Renal pelvis (tissue), 4 donors: ENCODE measurements around the gene KCNG1. TPM values are rescaled to one million over a fixed set of nuclear protein-coding genes. Genes with fewer than 3 reads are reported as not detected.

Experiments
- DNase-seq: peaks from one replicate; pipeline ENCODE4 v3.0.0-alpha.2; 2013
- polyA plus RNA-seq, 3 donors: library from polyadenylated mRNA; unstranded; fragments of 120-200 nt; gene quantifications; one replicate each; pipeline ENCODE4 v1.2.1, GENCODE V29; 2013; ENCODE audit not compliant: insufficient read length in 3 of 3

KCNG1 gene
- polyA plus RNA-seq, 3 donors, result 5.7 to 8.2 (median 7.6) TPM

DNA sequence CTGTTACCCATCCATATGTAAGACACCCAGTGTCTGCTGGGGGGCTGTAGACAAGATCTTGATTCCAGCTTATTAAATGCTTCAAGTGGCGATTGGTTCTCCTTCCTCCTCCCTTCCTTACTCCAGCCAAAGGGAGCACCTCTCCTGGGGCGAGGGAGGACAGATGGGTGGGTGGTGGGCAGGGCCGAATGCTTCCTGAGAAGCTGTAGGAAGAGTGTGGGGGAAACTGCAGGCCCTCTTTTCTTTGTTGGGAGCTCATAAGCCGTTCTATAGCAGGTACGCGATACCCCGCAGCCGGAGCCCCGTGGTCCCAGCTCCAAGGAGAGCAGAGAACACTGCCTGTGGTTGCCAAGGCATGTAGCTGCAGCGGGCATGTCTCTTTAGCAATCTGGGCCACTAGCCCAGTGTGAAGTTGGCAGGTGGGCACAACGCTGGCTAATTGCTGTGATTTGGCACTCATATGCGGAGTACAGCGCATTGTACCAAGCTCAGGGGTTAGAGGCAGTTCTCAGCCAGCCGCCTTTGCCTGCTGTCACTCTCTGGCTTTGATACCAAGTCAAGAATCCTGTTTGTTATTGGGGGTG lies 14.7 kb upstream of the KCNG1 start:
- DNase-seq, result no peak

DNA sequence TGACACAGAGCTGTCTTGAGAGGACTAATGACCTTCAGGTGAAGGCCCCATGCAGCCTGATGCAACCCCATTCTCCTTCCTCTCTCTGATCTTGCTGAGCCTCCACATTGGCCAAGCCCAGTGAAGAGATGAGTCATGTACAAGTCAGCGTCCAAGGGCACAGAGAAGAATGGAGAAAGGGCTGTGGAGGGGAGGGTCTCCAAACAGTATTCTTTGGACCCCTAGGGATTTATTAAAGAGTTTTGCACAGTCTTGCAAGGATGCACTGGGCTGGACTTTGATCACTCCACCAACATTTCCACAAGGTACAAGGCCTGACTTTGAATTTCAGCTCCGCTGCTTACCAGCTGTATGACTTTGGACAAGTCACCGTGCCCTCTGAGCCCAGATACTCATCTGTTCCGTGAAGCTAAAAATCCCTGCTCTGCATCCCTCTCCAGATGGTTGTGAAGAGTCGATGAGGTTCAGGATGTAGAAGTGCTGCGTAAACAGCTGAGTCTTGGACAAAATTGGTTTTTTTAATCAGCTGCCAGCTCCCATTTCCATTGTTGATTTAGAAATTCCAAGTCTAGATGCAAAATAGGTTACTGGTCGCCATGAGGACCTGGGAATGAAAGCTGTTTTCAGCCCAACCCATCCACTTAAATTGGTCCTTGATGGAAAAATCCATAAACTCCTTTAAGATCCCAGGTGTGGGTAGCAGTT lies 14.1 kb upstream of the KCNG1 start:
- no peak for DNase-seq

DNA sequence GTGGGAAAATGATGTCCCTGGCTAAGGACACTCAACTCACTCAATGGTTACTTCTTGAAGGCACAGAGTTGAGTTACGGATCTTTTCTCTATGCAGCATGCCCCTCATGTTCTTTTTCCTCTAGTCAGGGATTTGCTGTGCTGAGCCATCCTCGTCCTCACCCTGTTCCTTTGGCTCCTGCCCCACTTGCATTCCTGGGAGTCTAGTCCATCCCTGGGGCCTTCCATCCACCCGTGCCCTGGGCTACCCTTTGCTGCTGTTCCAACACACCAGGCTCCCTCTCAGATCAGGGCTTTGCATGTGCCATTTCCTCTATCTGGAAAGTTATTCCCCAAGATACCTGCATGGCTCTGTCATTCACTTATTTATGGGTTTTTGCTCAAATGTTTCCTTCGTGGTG lies 13.3 kb upstream of the KCNG1 start:
- DNase-seq, result no peak

DNA sequence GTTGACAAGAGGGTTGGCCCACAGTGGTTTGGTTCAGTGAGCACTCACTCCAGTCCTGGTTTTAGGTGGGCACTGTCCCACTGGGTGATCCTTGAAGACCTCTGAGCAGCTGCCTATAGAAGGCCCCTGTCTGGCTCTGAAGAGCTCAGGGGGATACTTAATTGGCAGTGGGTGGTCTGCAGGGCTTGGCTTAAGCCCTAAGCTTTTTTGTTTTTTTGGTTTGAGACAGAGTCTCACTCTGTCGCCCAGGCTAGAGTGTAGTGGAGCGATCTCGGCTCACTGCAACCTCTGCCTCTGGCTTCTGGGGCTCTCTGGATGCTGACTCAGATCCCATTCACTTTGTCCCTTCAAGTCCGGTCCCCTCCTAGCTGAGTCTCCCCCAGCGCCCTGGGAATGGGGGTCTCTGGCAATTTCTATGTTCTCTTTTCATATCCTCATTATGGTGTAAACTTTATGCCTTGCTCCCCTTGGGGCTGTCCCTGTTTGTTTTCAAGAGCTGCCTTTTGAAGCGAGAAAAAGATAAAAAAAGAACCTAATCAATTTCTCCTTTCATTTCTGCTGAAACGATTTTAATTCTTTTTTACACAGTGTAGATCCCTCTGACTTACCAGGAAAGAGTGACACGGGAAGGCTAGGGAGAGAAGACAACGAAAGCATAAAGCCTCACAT lies 12.2 kb upstream of the KCNG1 start:
- no peak for DNase-seq

GRCh38 chr20:51034476-51034875 lies 11.6 kb upstream of the KCNG1 start:
- no peak for DNase-seq

DNA sequence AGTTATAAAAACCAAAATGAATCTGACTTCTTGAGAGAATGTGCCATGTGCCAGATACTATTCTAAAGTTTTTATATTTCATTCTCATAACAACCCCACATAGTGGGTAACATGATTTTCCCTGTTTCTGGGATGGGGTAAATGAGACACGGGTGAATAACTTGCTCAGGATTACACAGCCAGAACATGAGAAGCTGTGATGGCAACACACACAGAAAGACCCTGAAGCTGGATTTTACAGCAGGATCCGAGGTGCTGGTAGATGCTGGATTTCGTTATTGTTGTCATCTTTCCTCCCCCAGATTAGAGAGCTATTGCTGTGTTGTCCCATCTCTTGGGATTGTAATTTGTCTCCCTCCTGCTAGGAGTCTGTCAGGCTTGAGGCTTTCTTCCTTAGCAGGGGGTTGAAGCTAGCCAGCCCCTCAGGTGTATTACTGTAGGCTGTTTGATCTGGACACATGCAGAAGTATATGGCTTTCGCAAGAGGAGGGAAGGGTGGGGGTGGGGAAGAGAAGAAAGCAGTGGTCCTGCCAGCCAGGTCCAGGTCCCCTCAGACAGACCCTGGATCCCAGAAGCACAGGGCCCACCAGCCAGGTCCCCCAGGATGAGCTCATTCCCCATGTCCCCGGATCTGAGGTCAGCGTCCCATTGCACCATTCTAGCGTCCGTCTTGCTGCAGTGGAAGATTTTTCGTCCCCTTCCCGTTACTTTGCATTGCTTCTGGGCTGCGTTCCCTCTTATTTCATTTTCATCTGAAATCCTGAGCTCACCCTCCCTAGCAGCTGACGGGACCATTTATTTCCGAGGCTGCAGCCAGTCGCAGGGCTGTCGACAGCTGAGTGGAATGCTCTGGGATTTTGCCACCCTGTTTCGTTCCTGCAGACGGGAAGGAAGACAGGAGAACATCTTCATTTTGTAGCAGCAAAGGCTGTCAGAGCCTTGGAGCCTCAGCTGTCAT lies 7.3 kb upstream of the KCNG1 start:
- no peak for DNase-seq

DNA sequence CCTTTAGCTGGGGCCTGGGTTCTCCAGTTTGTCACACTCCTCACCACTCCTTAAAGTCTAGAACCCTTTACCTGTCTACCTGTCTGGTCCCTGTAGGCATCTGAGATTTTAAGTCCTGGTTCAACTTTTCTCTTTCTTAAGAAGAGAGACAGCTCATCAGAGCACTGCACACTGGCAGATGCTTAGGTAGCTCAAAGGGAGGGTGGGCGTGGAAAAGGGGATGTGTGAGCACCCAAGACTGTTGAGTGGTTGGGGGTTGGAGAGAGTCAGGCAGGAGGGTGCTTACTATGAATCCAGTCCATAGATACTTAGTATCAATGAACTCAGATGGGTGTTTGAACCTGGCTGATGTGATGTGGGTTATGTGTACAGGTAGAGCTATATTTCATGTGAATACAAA lies 6.6 kb upstream of the KCNG1 start:
- DNase-seq, result no peak

- no peak for DNase-seq
Observed at GRCh38 chr20:51028616-51029212, 5.8 kb upstream of the KCNG1 start.

DNA sequence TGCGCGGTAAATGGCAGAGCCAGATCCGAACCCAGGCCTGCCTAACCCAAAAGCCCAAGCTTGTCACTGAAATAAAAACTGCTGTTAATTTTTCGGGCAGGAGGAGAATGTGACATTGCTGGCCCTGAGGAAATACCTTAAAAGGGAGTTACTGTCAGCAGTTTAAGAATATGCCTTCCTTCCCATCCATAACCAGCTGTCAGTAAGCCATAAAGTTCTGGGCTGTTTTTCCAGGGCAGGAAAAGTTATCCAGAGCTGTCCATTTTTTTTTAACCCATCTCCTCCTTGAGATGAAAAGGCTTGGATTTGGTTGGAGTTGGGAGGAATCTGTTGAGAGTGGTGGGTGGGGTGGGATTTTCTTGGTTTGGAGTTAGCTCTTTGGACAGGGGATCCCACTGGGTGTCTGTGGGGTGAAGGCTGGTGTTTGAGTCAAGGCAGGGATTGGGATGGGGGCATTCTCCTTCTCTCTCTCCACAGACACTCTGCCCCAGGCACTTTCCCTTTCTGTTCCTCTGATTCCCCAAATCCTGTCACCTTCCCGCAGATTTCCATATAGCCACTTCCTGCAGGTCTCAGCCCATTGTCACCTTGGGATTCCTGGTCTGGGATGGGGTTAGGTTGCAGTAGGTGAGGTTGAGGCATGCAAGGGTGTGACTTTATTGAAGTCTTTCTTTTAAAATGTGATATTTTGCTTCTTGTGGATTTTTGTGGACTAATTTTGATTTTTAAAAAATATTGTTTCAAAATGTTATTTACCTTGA lies 4.3 kb upstream of the KCNG1 start:
- DNase-seq, result peak; percentile 35

DNA sequence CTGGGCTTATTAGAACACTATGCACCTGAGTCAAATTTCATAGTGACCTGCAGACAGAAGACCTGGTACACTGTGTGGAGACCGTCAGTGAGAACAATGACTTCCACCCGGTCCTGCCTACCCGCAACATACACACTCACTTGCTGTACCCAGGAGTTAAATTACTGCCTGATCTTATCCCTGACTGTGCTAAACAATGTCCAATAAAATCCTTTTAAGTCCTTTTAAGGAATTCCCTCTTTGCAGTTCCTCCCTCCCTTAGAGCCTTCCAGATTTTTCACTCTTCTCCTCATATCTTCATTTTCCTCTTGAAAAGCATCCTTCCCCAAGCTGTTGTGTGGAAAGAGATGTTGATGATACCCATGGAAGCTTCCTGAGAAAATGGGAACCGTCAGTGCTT lies 3.4 kb upstream of the KCNG1 start:
- no peak for DNase-seq

DNA sequence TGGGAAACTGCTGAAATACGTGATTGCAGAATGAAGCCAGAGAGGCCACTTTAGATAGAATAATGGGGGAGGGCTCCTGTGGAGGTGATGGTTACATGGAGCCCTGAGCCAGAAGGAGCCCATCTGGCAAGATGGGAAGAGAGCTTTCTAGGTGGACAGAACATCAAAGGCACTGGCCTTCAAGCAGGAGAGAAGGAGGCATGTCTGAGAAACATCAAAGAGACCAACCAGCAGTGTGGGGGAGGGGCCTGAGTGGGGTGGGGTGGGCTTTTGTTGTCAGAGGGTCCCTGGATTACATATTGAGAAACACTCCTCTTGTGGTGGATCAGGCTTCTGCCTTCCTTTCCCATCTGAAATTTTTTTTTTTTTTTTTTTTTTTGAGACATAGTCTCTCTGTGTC lies 1.9 kb upstream of the KCNG1 start:
- no peak for DNase-seq

- no peak for DNase-seq
Observed at GRCh38 chr20:51023617-51024155, 779 bp upstream of the KCNG1 start.

GRCh38 chr20:51022227-51022802 lies 592 bp downstream of the KCNG1 start:
- no peak for DNase-seq

- no peak for DNase-seq
Observed at GRCh38 chr20:51021067-51022025, 1.6 kb downstream of the KCNG1 start.

DNA sequence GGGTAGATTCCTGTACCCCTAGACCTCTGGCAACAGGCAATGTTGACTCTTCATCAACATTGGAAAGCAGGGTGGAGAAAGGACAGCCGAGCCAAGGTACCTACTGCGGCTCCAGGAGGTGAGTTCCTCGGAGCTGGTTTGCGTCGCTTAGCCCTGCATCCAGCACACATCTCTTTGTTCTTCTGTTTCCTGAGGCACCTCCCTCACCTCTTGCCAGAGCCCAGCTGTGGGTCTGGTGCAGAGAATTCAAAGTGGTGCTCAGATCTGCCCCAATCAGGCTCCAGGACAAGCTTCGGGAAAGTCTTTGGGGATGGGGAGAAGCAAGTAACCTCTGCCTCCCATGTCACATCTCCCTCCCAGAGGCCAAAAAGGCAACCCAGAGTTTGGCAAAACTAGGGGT lies 2.2 kb downstream of the KCNG1 start:
- no peak for DNase-seq

GRCh38 chr20:51019656-51020592 lies 3.0 kb downstream of the KCNG1 start:
- no peak for DNase-seq

DNA sequence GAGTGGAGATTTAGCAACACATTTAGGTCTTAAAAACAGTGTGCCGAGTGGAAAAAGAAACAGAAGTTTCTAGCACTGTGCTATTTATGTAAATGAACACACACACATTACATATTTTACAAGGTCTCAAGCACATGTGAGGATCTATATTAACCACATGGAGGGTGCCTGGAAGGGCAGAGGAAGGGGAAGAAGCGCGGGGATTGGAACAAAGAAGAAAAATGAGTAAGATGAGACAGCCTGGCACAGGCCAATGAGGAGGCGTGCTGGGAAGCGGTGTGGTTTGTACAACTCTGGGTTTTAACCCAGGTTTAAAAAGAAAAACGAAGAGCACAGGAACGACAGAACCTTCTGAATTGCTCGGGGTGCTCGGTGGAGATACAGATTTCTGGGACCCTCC lies 5.7 kb downstream of the KCNG1 start:
- DNase-seq, result no peak

GRCh38 chr20:51016521-51016920 lies 6.4 kb downstream of the KCNG1 start:
- DNase-seq, result no peak
